ENCODE data around the gene MAML3.

The MAML3 gene

DNA sequence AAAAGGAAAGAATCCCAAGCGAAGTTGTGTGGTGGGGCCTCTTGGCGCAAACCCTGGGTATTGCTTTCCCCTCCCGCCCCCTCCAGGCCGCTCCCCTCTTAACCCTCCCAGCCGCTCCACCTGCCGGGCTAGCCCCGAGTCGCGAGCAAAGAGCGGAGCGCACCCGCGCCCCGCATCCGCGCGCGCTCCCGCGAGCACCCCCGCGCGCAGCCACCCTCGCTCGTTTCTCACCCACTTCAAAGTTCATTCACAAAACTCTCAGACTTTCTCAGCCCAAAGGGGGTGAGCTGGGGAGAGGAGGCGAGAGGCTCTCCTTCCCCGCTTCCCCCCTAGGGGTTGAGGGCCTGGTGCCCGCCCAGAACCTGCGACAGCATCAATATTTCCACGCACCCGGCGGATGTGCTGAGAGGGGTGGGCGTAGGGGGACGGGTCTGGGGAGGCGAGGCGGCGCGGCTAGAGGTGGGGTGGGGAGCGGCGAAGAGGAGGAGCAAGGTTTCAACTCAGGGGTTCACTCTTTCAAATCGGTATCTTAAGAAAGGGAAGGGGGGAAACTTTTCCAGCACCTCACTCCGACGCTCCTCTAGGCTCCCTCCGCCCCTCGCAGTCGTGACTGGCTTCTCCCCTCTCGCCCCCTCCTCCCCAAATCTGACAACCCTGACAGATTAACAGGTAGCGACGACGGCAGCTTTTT is 1.8 kb downstream of the MAML3 start:
- H3K4me2 ChIP-seq (ENCODE audit: low read length): peak overlapping the region; percentile 76
- TF ChIP-seq, protein P1, sequence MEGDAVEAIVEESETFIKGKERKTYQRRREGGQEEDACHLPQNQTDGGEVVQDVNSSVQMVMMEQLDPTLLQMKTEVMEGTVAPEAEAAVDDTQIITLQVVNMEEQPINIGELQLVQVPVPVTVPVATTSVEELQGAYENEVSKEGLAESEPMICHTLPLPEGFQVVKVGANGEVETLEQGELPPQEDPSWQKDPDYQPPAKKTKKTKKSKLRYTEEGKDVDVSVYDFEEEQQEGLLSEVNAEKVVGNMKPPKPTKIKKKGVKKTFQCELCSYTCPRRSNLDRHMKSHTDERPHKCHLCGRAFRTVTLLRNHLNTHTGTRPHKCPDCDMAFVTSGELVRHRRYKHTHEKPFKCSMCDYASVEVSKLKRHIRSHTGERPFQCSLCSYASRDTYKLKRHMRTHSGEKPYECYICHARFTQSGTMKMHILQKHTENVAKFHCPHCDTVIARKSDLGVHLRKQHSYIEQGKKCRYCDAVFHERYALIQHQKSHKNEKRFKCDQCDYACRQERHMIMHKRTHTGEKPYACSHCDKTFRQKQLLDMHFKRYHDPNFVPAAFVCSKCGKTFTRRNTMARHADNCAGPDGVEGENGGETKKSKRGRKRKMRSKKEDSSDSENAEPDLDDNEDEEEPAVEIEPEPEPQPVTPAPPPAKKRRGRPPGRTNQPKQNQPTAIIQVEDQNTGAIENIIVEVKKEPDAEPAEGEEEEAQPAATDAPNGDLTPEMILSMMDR (IDR thresholded peaks at IDR 0.05; ENCODE audit: low read depth, low read length, poor library complexity, severe bottlenecking): peak; percentile 39
- no peak for TF ChIP-seq EZH2phosphoT487 (IDR thresholded peaks at IDR 0.05; ENCODE audit: borderline replicate concordance, low read length)
- H3K27me3 ChIP-seq (ENCODE audit: control insufficient read depth, low read length): no peaks in the 10 kb centered on the region
- peak overlapping the region; percentile 92 for H3K27ac ChIP-seq (ENCODE audit: low read depth, low read length)
- peaks cover 24% of the 10 kb centered on the region for H3F3A ChIP-seq (ENCODE audit: control insufficient read depth, insufficient read depth)
- H4K20me1 ChIP-seq (ENCODE audit: control insufficient read depth, insufficient read depth, low read depth, low read length): no peaks in the 10 kb centered on the region
- no peaks in the 10 kb centered on the region for H3K9me3 ChIP-seq (ENCODE audit: control insufficient read depth, insufficient read depth, low read length)
- H3K9me2 ChIP-seq (replicated peaks; ENCODE audit: control insufficient read depth, low read length): no peaks in the 10 kb centered on the region
- peaks cover 58% of the 10 kb centered on the region for H3K4me1 ChIP-seq (ENCODE audit: control insufficient read depth, low read length)
- H3K79me2 ChIP-seq (ENCODE audit: control insufficient read depth, low read length): peaks cover 43% of the 10 kb centered on the region
- H3K4me3 ChIP-seq (ENCODE audit: low read length): peak overlapping the region; percentile 85
- 0 out of 2 replicates have a peak, but pooled peaks cover 3% of the 10 kb centered on the region for H3K36me3 ChIP-seq (ENCODE audit: control insufficient read depth, low read length)

DNA sequence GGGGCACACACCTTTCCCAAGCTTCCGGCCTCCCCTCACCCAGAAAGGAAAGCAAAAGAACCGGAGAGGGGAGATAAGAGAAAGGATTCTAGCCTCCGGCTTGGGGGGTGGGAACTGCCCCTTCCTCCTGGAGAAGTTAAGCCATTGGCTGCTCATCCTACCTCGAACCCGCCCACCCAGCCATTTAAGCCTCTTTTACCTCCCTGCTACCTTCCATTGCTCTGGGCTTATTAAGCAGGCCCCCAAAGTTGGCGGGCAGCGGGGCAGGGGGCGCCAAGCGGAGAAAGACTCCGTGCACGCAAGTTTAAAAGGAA is 2.3 kb downstream of the MAML3 start:
- Histone ChIP-seq H3K9me2 (replicated peaks; ENCODE audit: control insufficient read depth, low read length) (no peaks in the 10 kb centered on the region), H3F3A (ENCODE audit: control insufficient read depth, insufficient read depth) (peaks cover 22% of the 10 kb centered on the region), H3K4me1 (ENCODE audit: control insufficient read depth, low read length) (peaks cover 53% of the 10 kb centered on the region), H3K4me2 (ENCODE audit: low read length) (peak overlapping the region; percentile 76), H3K36me3 (ENCODE audit: control insufficient read depth, low read length) (0 out of 2 replicates have a peak, but pooled peaks cover 3% of the 10 kb centered on the region), H3K79me2 (ENCODE audit: control insufficient read depth, low read length) (peaks cover 44% of the 10 kb centered on the region), H3K9me3 (ENCODE audit: control insufficient read depth, insufficient read depth, low read length) (no peaks in the 10 kb centered on the region), H3K27me3 (ENCODE audit: control insufficient read depth, low read length) (no peaks in the 10 kb centered on the region), H4K20me1 (ENCODE audit: control insufficient read depth, insufficient read depth, low read depth, low read length) (no peaks in the 10 kb centered on the region), H3K4me3 (ENCODE audit: low read length) (peak overlapping the region; percentile 85), H3K27ac (ENCODE audit: low read depth, low read length) (peak overlapping the region; percentile 92)
- TF ChIP-seq EZH2phosphoT487 (IDR thresholded peaks at IDR 0.05; ENCODE audit: borderline replicate concordance, low read length): no peak
- TF ChIP-seq, protein P1 (IDR thresholded peaks at IDR 0.05; ENCODE audit: low read depth, low read length, poor library complexity, severe bottlenecking): no peak

GRCh38 chr4:140150886-140151698 is 2.9 kb downstream of the MAML3 start:
- Histone ChIP-seq H3K4me3 (ENCODE audit: low read length) (peak overlapping the region; percentile 85), H3F3A (ENCODE audit: control insufficient read depth, insufficient read depth) (peaks cover 21% of the 10 kb centered on the region), H3K36me3 (ENCODE audit: control insufficient read depth, low read length) (0 out of 2 replicates have a peak, but pooled peaks cover 3% of the 10 kb centered on the region), H3K4me2 (ENCODE audit: low read length) (peak overlapping the region; percentile 76), H3K9me2 (replicated peaks; ENCODE audit: control insufficient read depth, low read length) (no peaks in the 10 kb centered on the region), H3K4me1 (ENCODE audit: control insufficient read depth, low read length) (peaks cover 47% of the 10 kb centered on the region), H3K27me3 (ENCODE audit: control insufficient read depth, low read length) (no peaks in the 10 kb centered on the region), H3K9me3 (ENCODE audit: control insufficient read depth, insufficient read depth, low read length) (no peaks in the 10 kb centered on the region), H3K27ac (ENCODE audit: low read depth, low read length) (peak overlapping the region; percentile 92), H3K79me2 (ENCODE audit: control insufficient read depth, low read length) (peaks cover 46% of the 10 kb centered on the region), H4K20me1 (ENCODE audit: control insufficient read depth, insufficient read depth, low read depth, low read length) (no peaks in the 10 kb centered on the region)
- TF ChIP-seq, protein P1 (IDR thresholded peaks at IDR 0.05; ENCODE audit: low read depth, low read length, poor library complexity, severe bottlenecking): peak; percentile 3
- TF ChIP-seq EZH2phosphoT487 (IDR thresholded peaks at IDR 0.05; ENCODE audit: borderline replicate concordance, low read length): no peak

All from DOHH2 (cell line).